ENCODE data around the gene GCG.

Gene GCG

DNA sequence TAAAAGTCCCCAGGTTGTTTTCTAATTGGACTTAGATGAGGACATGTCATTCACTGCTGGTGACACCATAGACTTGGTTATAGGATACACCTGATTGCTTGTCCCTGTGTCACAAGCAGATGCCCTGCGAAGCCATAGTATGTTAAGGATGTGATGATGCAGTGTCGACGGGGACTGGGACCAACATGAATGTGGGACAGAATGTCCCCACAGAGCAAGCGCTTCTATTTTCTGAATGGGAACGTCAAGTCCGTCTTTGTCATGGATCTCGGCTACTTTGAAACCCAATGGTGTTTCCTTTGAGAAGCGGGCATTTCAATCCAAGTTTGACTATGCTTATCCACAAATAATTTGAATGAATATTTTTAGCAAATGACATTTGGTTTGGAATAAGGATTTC is 2.1 kb downstream of the GCG start:
- TF ChIP-seq CTCF (IDR thresholded peaks at IDR 0.05): no peak
- intact Hi-C loops (cut with DNase I; ENCODE audit: low total_unique reads): no loop called here
- H3K9me3 ChIP-seq: no peaks in the 10 kb centered on the region

DNA sequence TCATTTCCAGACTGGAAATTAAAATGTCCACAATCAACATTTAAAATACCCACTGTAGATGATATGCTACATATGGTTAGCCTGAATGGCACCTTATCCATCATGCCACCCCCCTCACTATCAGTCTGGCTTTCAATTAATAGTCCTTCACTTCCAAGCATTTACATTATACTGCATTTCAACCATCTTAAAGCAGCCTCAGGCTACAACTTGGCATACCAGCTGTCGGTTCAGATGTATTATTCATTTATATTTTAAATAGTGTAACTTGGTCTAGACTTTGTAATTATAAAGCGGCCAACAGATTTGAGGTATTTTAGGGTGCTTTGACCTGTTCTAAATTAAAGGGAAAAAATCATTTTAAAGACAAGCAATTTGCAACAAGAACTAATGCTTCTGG is 2.6 kb downstream of the GCG start:
- H3K9me3 ChIP-seq: no peaks in the 10 kb centered on the region
- TF ChIP-seq CTCF (IDR thresholded peaks at IDR 0.05): no peak
- H3K27me3 ChIP-seq: no peaks in the 10 kb centered on the region
- intact Hi-C loops (cut with DNase I; ENCODE audit: low total_unique reads): no loop called here
- no peaks in the 10 kb centered on the region for H3K4me1 ChIP-seq
- H3K4me3 ChIP-seq: no peak overlapping the region
- DNase-seq: no peak
- H3K36me3 ChIP-seq: no peaks in the 10 kb centered on the region
- no peak overlapping the region for H3K27ac ChIP-seq

More for the DNA sequence above, 2.1 kb downstream of the GCG start:
- no peaks in the 10 kb centered on the region for H3K36me3 ChIP-seq
- no peaks in the 10 kb centered on the region for H3K4me1 ChIP-seq
- DNase-seq: no peak
- no peak overlapping the region for H3K4me3 ChIP-seq
- H3K27me3 ChIP-seq: no peaks in the 10 kb centered on the region
- no peak overlapping the region for H3K27ac ChIP-seq

GRCh38 chr2:162148956-162149355 is 3.1 kb downstream of the GCG start:
- Histone ChIP-seq H3K9me3 (no peaks in the 10 kb centered on the region), H3K4me1 (no peaks in the 10 kb centered on the region), H3K27ac (no peak overlapping the region), H3K36me3 (no peaks in the 10 kb centered on the region), H3K4me3 (no peak overlapping the region), H3K27me3 (no peaks in the 10 kb centered on the region)
- intact Hi-C loops (cut with DNase I; ENCODE audit: low total_unique reads): no loop called here
- no peak for TF ChIP-seq CTCF (IDR thresholded peaks at IDR 0.05)
- no peak for DNase-seq

- no peaks in the 10 kb centered on the region for H3K4me1 ChIP-seq
- H3K4me3 ChIP-seq: no peak overlapping the region
- no peak for TF ChIP-seq CTCF (IDR thresholded peaks at IDR 0.05)
- DNase-seq: no peak
- intact Hi-C loops (cut with DNase I; ENCODE audit: low total_unique reads): no loop called here
- no peaks in the 10 kb centered on the region for H3K36me3 ChIP-seq
- H3K9me3 ChIP-seq: no peaks in the 10 kb centered on the region
- no peak overlapping the region for H3K27ac ChIP-seq
- H3K27me3 ChIP-seq: no peaks in the 10 kb centered on the region
These were observed 8.1 kb downstream of the GCG start for GRCh38 chr2:162143969-162144368.

DNA sequence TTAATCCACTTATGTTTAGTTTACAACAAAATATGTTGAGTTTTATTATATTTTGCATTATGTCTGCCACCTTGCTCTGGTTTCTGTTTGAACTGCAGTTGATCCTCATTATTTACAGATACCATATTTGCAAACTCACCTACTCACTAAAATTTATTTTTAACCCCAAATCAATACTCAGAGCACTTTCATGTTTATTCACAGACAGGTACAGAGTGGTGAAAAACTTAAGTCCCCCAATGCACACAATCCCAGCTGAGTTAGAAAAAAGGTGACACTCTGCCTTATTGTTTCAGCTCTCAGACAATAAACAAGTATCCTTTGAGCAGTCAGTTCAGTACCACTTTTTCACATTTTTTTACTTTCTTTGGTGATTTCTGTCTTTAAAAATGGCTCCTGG is 13.7 kb downstream of the GCG start:
- Histone ChIP-seq H3K9me3 (no peaks in the 10 kb centered on the region), H3K27ac (no peak overlapping the region), H3K27me3 (no peaks in the 10 kb centered on the region), H3K4me3 (no peak overlapping the region), H3K36me3 (no peaks in the 10 kb centered on the region), H3K4me1 (no peaks in the 10 kb centered on the region)
- no peak for TF ChIP-seq CTCF (IDR thresholded peaks at IDR 0.05)
- intact Hi-C loops (cut with DNase I; ENCODE audit: low total_unique reads): no loop called here
- DNase-seq: no peak

DNA sequence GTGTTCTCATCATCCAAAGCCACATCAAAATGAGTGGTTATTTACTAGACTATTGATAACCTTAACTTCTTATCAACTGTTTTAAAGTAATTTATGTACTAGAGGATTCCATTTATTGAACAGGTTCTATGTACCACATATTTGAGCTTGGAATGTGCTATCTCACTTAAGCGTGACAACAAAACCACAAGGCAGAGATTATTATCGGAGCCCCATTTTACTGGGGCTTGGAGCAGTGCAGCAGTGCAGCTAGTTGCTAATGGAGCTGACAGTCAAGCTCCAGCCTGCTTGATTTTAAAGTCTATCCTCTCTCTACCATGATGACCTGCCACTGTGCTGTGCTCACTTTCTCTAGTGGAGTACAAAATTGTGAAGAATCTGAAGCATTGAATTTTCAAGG is 24.6 kb downstream of the GCG start:
- H3K27ac ChIP-seq: no peak overlapping the region
- no peak for DNase-seq
- no peaks in the 10 kb centered on the region for H3K4me1 ChIP-seq
- no peak for TF ChIP-seq CTCF (IDR thresholded peaks at IDR 0.05)
- peaks cover 0 to 4% (median 0%) of the 10 kb centered on the region in 3 donors for H3K9me3 ChIP-seq
- no peak overlapping the region for H3K4me3 ChIP-seq
- H3K27me3 ChIP-seq: no peaks in the 10 kb centered on the region
- no peaks in the 10 kb centered on the region for H3K36me3 ChIP-seq
- intact Hi-C loops (cut with DNase I; ENCODE audit: low total_unique reads): loop anchor here (10.0 kb wide), 1 partner anchor 123 kb away; no protein-coding TSS in a partner anchor
